Activated T-helper 1 cell treated with anti-CD3 and anti-CD28 coated beads, Interleukin-12 subunit alpha, Interleukin-12 subunit beta, Interleukin-2, Interleukin-4 antibody, amounts not matched to agents 30 ng/mL and 10 ng/mL and 1 ng/mL, durations not matched to agents 14 hours and 24 hours and 36 hours (primary cell): ENCODE results near the gene ARMC2. TPM values are rescaled to one million over a fixed set of nuclear protein-coding genes. Genes with fewer than 3 reads are reported as not detected.
"Not testable (repeated sequence)": the region's sequence is repeated elsewhere in the genome, so short reads cannot be mapped to it uniquely, and the experiment has no call there.

ENCODE experiments used
- DNase-seq: peaks from one replicate; pipeline ENCODE4 v3.0.0; 2021; ENCODE audit warnings: low spot score
- H3K27ac Mint-ChIP-seq: one replicate; pipeline ENCODE4 v1.8.0; 2021; ENCODE audit warnings: mild to moderate bottlenecking, mixed read lengths
- H3K27me3 Mint-ChIP-seq: one replicate; pipeline ENCODE4 v1.8.0; 2022; ENCODE audit warnings: mild to moderate bottlenecking, moderate library complexity, mixed read lengths; ENCODE audit not compliant: insufficient read depth
- H3K36me3 Mint-ChIP-seq: one replicate; pipeline ENCODE4 v1.8.0; 2021; ENCODE audit warnings: low read depth, mixed read lengths
- H3K4me1 Mint-ChIP-seq: one replicate; pipeline ENCODE4 v1.8.0; 2021; ENCODE audit warnings: low read depth, mixed read lengths
- H3K4me3 Mint-ChIP-seq: one replicate; pipeline ENCODE4 v1.8.0; 2021; ENCODE audit warnings: mild to moderate bottlenecking, moderate library complexity, mixed read lengths
- H3K9me3 Mint-ChIP-seq: one replicate; pipeline ENCODE4 v1.8.0; 2021; ENCODE audit warnings: mixed read lengths
- intact Hi-C: fragments of 100-400 bp; cut with micrococcal nuclease; formaldehyde crosslinking; loops from one replicate; pipeline ENCODE4 v1.15.1; 2024
- total RNA-seq: library from RNA; stranded (reverse); gene quantifications from 2 replicates; pipeline ENCODE4 v1.2.3, GENCODE V29; 2022

Gene ARMC2
- total RNA-seq, 1 donor from 2014 or later, result 4.6 TPM

GRCh38 chr6:108809211-108809610 is 39.0 kb upstream of the ARMC2 start:
- no peak for DNase-seq
- intact Hi-C loops, result no loop called here
- peaks cover 9% of the 10 kb centered on the region for H3K27me3 Mint-ChIP-seq
- no peaks in the 10 kb centered on the region for H3K36me3 Mint-ChIP-seq
- H3K4me1 Mint-ChIP-seq, result peaks cover 14% of the 10 kb centered on the region
- H3K27ac Mint-ChIP-seq, result no peak overlapping the region
- H3K4me3 Mint-ChIP-seq, result no peak overlapping the region
- H3K9me3 Mint-ChIP-seq, result no peaks in the 10 kb centered on the region

GRCh38 chr6:108810057-108810643 is 38.1 kb upstream of the ARMC2 start:
- H3K27ac Mint-ChIP-seq, result no peak overlapping the region
- H3K27me3 Mint-ChIP-seq, result peaks cover 18% of the 10 kb centered on the region
- intact Hi-C loops, result no loop called here
- DNase-seq, result no peak
- no peak overlapping the region for H3K4me3 Mint-ChIP-seq
- no peaks in the 10 kb centered on the region for H3K9me3 Mint-ChIP-seq
- H3K4me1 Mint-ChIP-seq, result peaks cover 12% of the 10 kb centered on the region
- H3K36me3 Mint-ChIP-seq, result no peaks in the 10 kb centered on the region

- Mint-ChIP-seq H3K4me3 (no peak overlapping the region), H3K27me3 (peaks cover 28% of the 10 kb centered on the region), H3K4me1 (no peaks in the 10 kb centered on the region), H3K36me3 (no peaks in the 10 kb centered on the region), H3K9me3 (no peaks in the 10 kb centered on the region), H3K27ac (no peak overlapping the region)
- no peak for DNase-seq
- intact Hi-C loops, result no loop called here
These were observed 36.7 kb upstream of the ARMC2 start for GRCh38 chr6:108811490-108811889.

- intact Hi-C loops, result not testable (repeated sequence)
- peaks cover 11% of the 10 kb centered on the region for H3K9me3 Mint-ChIP-seq
These were observed 35.0 kb upstream of the ARMC2 start for GRCh38 chr6:108813218-108813617.

GRCh38 chr6:108817276-108817675 is 30.9 kb upstream of the ARMC2 start:
- H3K36me3 Mint-ChIP-seq, H3K4me1 Mint-ChIP-seq, DNase-seq, intact Hi-C loops, H3K4me3 Mint-ChIP-seq, H3K27ac Mint-ChIP-seq: not testable (repeated sequence)
- Mint-ChIP-seq H3K27me3 (peaks cover 29% of the 10 kb centered on the region), H3K9me3 (peaks cover 16% of the 10 kb centered on the region)

More at GRCh38 chr6:108813218-108813617, 35.0 kb upstream of the ARMC2 start:
- H3K4me3 Mint-ChIP-seq, H3K36me3 Mint-ChIP-seq, H3K4me1 Mint-ChIP-seq, DNase-seq, H3K27ac Mint-ChIP-seq: not testable (repeated sequence)
- H3K27me3 Mint-ChIP-seq, result peaks cover 29% of the 10 kb centered on the region

GRCh38 chr6:108820006-108820405 is 28.2 kb upstream of the ARMC2 start:
- Mint-ChIP-seq H3K4me3 (no peak overlapping the region), H3K27me3 (peaks cover 23% of the 10 kb centered on the region), H3K36me3 (no peaks in the 10 kb centered on the region), H3K27ac (no peak overlapping the region), H3K9me3 (peaks cover 22% of the 10 kb centered on the region), H3K4me1 (no peaks in the 10 kb centered on the region)
- intact Hi-C loops, result no loop called here
- no peak for DNase-seq

- DNase-seq, result no peak
- Mint-ChIP-seq H3K36me3 (no peaks in the 10 kb centered on the region), H3K9me3 (peaks cover 35% of the 10 kb centered on the region), H3K27me3 (peaks cover 21% of the 10 kb centered on the region), H3K4me3 (no peak overlapping the region), H3K27ac (no peak overlapping the region), H3K4me1 (no peaks in the 10 kb centered on the region)
- intact Hi-C loops, result no loop called here
These were observed 25.8 kb upstream of the ARMC2 start for GRCh38 chr6:108822401-108822800.

GRCh38 chr6:108825326-108825725 is 22.9 kb upstream of the ARMC2 start:
- no peaks in the 10 kb centered on the region for H3K4me1 Mint-ChIP-seq
- no peak overlapping the region for H3K4me3 Mint-ChIP-seq
- intact Hi-C loops, result no loop called here
- no peak for DNase-seq
- H3K9me3 Mint-ChIP-seq, result peaks cover 25% of the 10 kb centered on the region
- no peaks in the 10 kb centered on the region for H3K36me3 Mint-ChIP-seq
- peaks cover 24% of the 10 kb centered on the region for H3K27me3 Mint-ChIP-seq
- H3K27ac Mint-ChIP-seq, result no peak overlapping the region

- Mint-ChIP-seq H3K9me3 (peaks cover 10% of the 10 kb centered on the region), H3K27ac (no peak overlapping the region), H3K4me3 (no peak overlapping the region), H3K4me1 (peaks cover 6% of the 10 kb centered on the region), H3K27me3 (peaks cover 20% of the 10 kb centered on the region), H3K36me3 (no peaks in the 10 kb centered on the region)
- no peak for DNase-seq
- intact Hi-C loops, result no loop called here
These were observed 17.1 kb upstream of the ARMC2 start for GRCh38 chr6:108831104-108831503.

GRCh38 chr6:108832738-108833137 is 15.5 kb upstream of the ARMC2 start:
- Mint-ChIP-seq H3K27ac (no peak overlapping the region), H3K4me3 (no peak overlapping the region), H3K4me1 (peaks cover 20% of the 10 kb centered on the region), H3K27me3 (peaks cover 14% of the 10 kb centered on the region), H3K9me3 (no peaks in the 10 kb centered on the region), H3K36me3 (no peaks in the 10 kb centered on the region)
- intact Hi-C loops, result no loop called here
- no peak for DNase-seq

GRCh38 chr6:108835218-108835850 is 12.9 kb upstream of the ARMC2 start:
- peaks cover 16% of the 10 kb centered on the region for H3K27me3 Mint-ChIP-seq
- intact Hi-C loops, result loop anchor here (1.0 to 2.0 kb wide), 7 partner anchors 13 to 293 kb away; partner anchors contain the start of gene ARMC2
- no peak overlapping the region for H3K4me3 Mint-ChIP-seq
- no peaks in the 10 kb centered on the region for H3K36me3 Mint-ChIP-seq
- peak; percentile 74 for DNase-seq
- peaks cover 32% of the 10 kb centered on the region for H3K4me1 Mint-ChIP-seq
- H3K27ac Mint-ChIP-seq, result no peak overlapping the region
- no peaks in the 10 kb centered on the region for H3K9me3 Mint-ChIP-seq

- no peak for DNase-seq
- no peak overlapping the region for H3K27ac Mint-ChIP-seq
- peaks cover 16% of the 10 kb centered on the region for H3K27me3 Mint-ChIP-seq
- H3K4me3 Mint-ChIP-seq, result no peak overlapping the region
- H3K9me3 Mint-ChIP-seq, result no peaks in the 10 kb centered on the region
- H3K36me3 Mint-ChIP-seq, result no peaks in the 10 kb centered on the region
- peaks cover 32% of the 10 kb centered on the region for H3K4me1 Mint-ChIP-seq
- intact Hi-C loops, result no loop called here
These were observed 12.2 kb upstream of the ARMC2 start for GRCh38 chr6:108836061-108836460.

- H3K27ac Mint-ChIP-seq, result no peak overlapping the region
- peaks cover 26% of the 10 kb centered on the region for H3K27me3 Mint-ChIP-seq
- H3K4me3 Mint-ChIP-seq, result no peak overlapping the region
- DNase-seq, result no peak
- no peaks in the 10 kb centered on the region for H3K9me3 Mint-ChIP-seq
- no peaks in the 10 kb centered on the region for H3K36me3 Mint-ChIP-seq
- peaks cover 32% of the 10 kb centered on the region for H3K4me1 Mint-ChIP-seq
- intact Hi-C loops, result no loop called here
These were observed 10.8 kb upstream of the ARMC2 start for GRCh38 chr6:108837236-108837971.
